Spinal cord (tissue), 4 donors: ENCODE measurements around the gene CD8B. TPM values are rescaled to one million over a fixed set of nuclear protein-coding genes. Genes with fewer than 3 reads are reported as not detected.

ENCODE experiments used
- polyA plus RNA-seq, 2 donors: library from polyadenylated mRNA; unstranded; fragments of 120-200 nt; gene quantifications; one replicate each; pipeline ENCODE4 v1.2.1, GENCODE V29; 2013; ENCODE audit not compliant: insufficient read length in 2 of 2
- total RNA-seq, 2 donors: library from RNA; depleted of rRNA in 1 of 2; stranded (reverse); fragments of 120-200 nt in 1 of 2; fragments of >200 nt in 1 of 2; gene quantifications; one replicate each; pipeline versions ENCODE4 v1.2.3 to v1.2.4, GENCODE V29; 2013 to 2014

CD8B gene
- total and polyA plus RNA-seq, 4 donors: 1.5 to 3.5 (median 2.5) TPM

Other genes with a start within 250 kb of the CD8B start
- gene RNF103, start 238.0 kb downstream of the CD8B start, total RNA-seq: 10 to 100 TPM; 29.4 to 48.1 TPM
- 10 to 100 TPM; 34.2 to 37.7 TPM for gene RNF103, start 238.0 kb downstream of the CD8B start, polyA plus RNA-seq
- 10 to 100 TPM; 49.6 to 77.9 TPM for gene RMND5A, start 141.6 kb downstream of the CD8B start, total RNA-seq
- gene RMND5A, start 141.6 kb downstream of the CD8B start, polyA plus RNA-seq: 10 to 100 TPM; 29.4 to 38.4 TPM
- gene CD8A, start 71.0 kb downstream of the CD8B start, total RNA-seq: 1 to 10 TPM in 1 of 2 donors, under 1 TPM in 1; 0.88 to 1.4 TPM
- gene CD8A, start 71.0 kb downstream of the CD8B start, polyA plus RNA-seq: 1 to 10 TPM; 3.9 to 4.2 TPM
- 1 to 10 TPM; 3.7 to 6.1 TPM for gene RGPD1, start 80.2 kb upstream of the CD8B start, total RNA-seq
- 1 to 10 TPM; 1.5 to 2.6 TPM for gene RGPD1, start 80.2 kb upstream of the CD8B start, polyA plus RNA-seq
- gene PLGLB1, start 160.0 kb upstream of the CD8B start, total RNA-seq: 10 to 100 TPM in 1 of 2 donors, 1 to 10 TPM in 1; 4.5 to 10.0 TPM
- 10 to 100 TPM; 12.9 to 24.4 TPM for gene PLGLB1, start 160.0 kb upstream of the CD8B start, polyA plus RNA-seq